ENCODE data around the gene IL31RA. TPM values are rescaled to one million over a fixed set of nuclear protein-coding genes. Genes with fewer than 3 reads are reported as not detected.
A peak's percentile ranks its signal among the peaks of the same experiment; 100 is the strongest.

IL31RA gene
- total RNA-seq, 1 experiment from 2014 or later = not detected

- Histone ChIP-seq H3K4me3 (ENCODE audit: insufficient read depth, low read depth, low read length) (no peak overlapping the region), H3K27me3 (ENCODE audit: control insufficient read depth, insufficient read depth, low read length) (no peaks in the 10 kb centered on the region), H3K36me3 (replicated peaks; ENCODE audit: control insufficient read depth, insufficient read depth, low read length) (no peaks in the 10 kb centered on the region)
- DNase-seq = no peak
These were observed 52.1 kb downstream of the IL31RA start for GRCh38 chr5:55903121-55903701.

- no peak overlapping the region for H3K4me3 ChIP-seq (ENCODE audit: insufficient read depth, low read depth, low read length)
These were observed 53.0 kb downstream of the IL31RA start for GRCh38 chr5:55904152-55904551.

GRCh38 chr5:55905251-55905650 lies 54.1 kb downstream of the IL31RA start:
- no peak overlapping the region for H3K4me3 ChIP-seq (ENCODE audit: insufficient read depth, low read depth, low read length)
- H3K27me3 ChIP-seq (ENCODE audit: control insufficient read depth, insufficient read depth, low read length) = no peaks in the 10 kb centered on the region
- no peaks in the 10 kb centered on the region for H3K36me3 ChIP-seq (replicated peaks; ENCODE audit: control insufficient read depth, insufficient read depth, low read length)

More at GRCh38 chr5:55904152-55904551, 53.0 kb downstream of the IL31RA start:
- Histone ChIP-seq H3K27me3 (ENCODE audit: control insufficient read depth, insufficient read depth, low read length) (no peaks in the 10 kb centered on the region), H3K36me3 (replicated peaks; ENCODE audit: control insufficient read depth, insufficient read depth, low read length) (no peaks in the 10 kb centered on the region)
- no peak for DNase-seq

GRCh38 chr5:55907927-55908326 lies 56.8 kb downstream of the IL31RA start:
- Histone ChIP-seq H3K36me3 (replicated peaks; ENCODE audit: control insufficient read depth, insufficient read depth, low read length) (no peaks in the 10 kb centered on the region), H3K4me3 (ENCODE audit: insufficient read depth, low read depth, low read length) (no peak overlapping the region), H3K27me3 (ENCODE audit: control insufficient read depth, insufficient read depth, low read length) (no peaks in the 10 kb centered on the region)
- DNase-seq = no peak

More at GRCh38 chr5:55905251-55905650, 54.1 kb downstream of the IL31RA start:
- no peak for DNase-seq

- Histone ChIP-seq H3K4me3 (ENCODE audit: insufficient read depth, low read depth, low read length) (no peak overlapping the region), H3K36me3 (replicated peaks; ENCODE audit: control insufficient read depth, insufficient read depth, low read length) (no peaks in the 10 kb centered on the region), H3K27me3 (ENCODE audit: control insufficient read depth, insufficient read depth, low read length) (no peaks in the 10 kb centered on the region)
- no peak for DNase-seq
These were observed 57.6 kb downstream of the IL31RA start for GRCh38 chr5:55908804-55909203.

- H3K4me3 ChIP-seq (ENCODE audit: insufficient read depth, low read depth, low read length) = no peak overlapping the region
- no peak for DNase-seq
- no peaks in the 10 kb centered on the region for H3K36me3 ChIP-seq (replicated peaks; ENCODE audit: control insufficient read depth, insufficient read depth, low read length)
- H3K27me3 ChIP-seq (ENCODE audit: control insufficient read depth, insufficient read depth, low read length) = no peaks in the 10 kb centered on the region
These were observed 60.9 kb downstream of the IL31RA start for GRCh38 chr5:55911784-55912653.

GRCh38 chr5:55913466-55914413 lies 62.6 kb downstream of the IL31RA start:
- H3K27me3 ChIP-seq (ENCODE audit: control insufficient read depth, insufficient read depth, low read length) = no peaks in the 10 kb centered on the region
- no peaks in the 10 kb centered on the region for H3K36me3 ChIP-seq (replicated peaks; ENCODE audit: control insufficient read depth, insufficient read depth, low read length)
- DNase-seq = no peak
- no peak overlapping the region for H3K4me3 ChIP-seq (ENCODE audit: insufficient read depth, low read depth, low read length)

- no peak overlapping the region for H3K4me3 ChIP-seq (ENCODE audit: insufficient read depth, low read depth, low read length)
- H3K27me3 ChIP-seq (ENCODE audit: control insufficient read depth, insufficient read depth, low read length) = no peaks in the 10 kb centered on the region
- DNase-seq = no peak
- H3K36me3 ChIP-seq (replicated peaks; ENCODE audit: control insufficient read depth, insufficient read depth, low read length) = no peaks in the 10 kb centered on the region
These were observed 63.8 kb downstream of the IL31RA start for GRCh38 chr5:55914971-55915370.

GRCh38 chr5:55915783-55916182 lies 64.6 kb downstream of the IL31RA start:
- Histone ChIP-seq H3K36me3 (replicated peaks; ENCODE audit: control insufficient read depth, insufficient read depth, low read length) (no peaks in the 10 kb centered on the region), H3K27me3 (ENCODE audit: control insufficient read depth, insufficient read depth, low read length) (no peaks in the 10 kb centered on the region), H3K4me3 (ENCODE audit: insufficient read depth, low read depth, low read length) (no peak overlapping the region)
- no peak for DNase-seq

- no peak for DNase-seq
- no peaks in the 10 kb centered on the region for H3K36me3 ChIP-seq (replicated peaks; ENCODE audit: control insufficient read depth, insufficient read depth, low read length)
- no peaks in the 10 kb centered on the region for H3K27me3 ChIP-seq (ENCODE audit: control insufficient read depth, insufficient read depth, low read length)
- H3K4me3 ChIP-seq (ENCODE audit: insufficient read depth, low read depth, low read length) = no peak overlapping the region
These were observed 65.8 kb downstream of the IL31RA start for GRCh38 chr5:55916986-55917385.

GRCh38 chr5:55917402-55918086 lies 66.4 kb downstream of the IL31RA start:
- H3K4me3 ChIP-seq (ENCODE audit: insufficient read depth, low read depth, low read length) = no peak overlapping the region
- DNase-seq = no peak
- H3K27me3 ChIP-seq (ENCODE audit: control insufficient read depth, insufficient read depth, low read length) = no peaks in the 10 kb centered on the region
- H3K36me3 ChIP-seq (replicated peaks; ENCODE audit: control insufficient read depth, insufficient read depth, low read length) = no peaks in the 10 kb centered on the region

GRCh38 chr5:55918087-55919035 lies 67.2 kb downstream of the IL31RA start:
- Histone ChIP-seq H3K36me3 (replicated peaks; ENCODE audit: control insufficient read depth, insufficient read depth, low read length) (no peaks in the 10 kb centered on the region), H3K27me3 (ENCODE audit: control insufficient read depth, insufficient read depth, low read length) (no peaks in the 10 kb centered on the region), H3K4me3 (ENCODE audit: insufficient read depth, low read depth, low read length) (no peak overlapping the region)
- no peak for DNase-seq

GRCh38 chr5:55919625-55920024 lies 68.5 kb downstream of the IL31RA start:
- H3K4me3 ChIP-seq (ENCODE audit: insufficient read depth, low read depth, low read length) = no peak overlapping the region
- peak; percentile 3 for DNase-seq
- H3K27me3 ChIP-seq (ENCODE audit: control insufficient read depth, insufficient read depth, low read length) = no peaks in the 10 kb centered on the region
- no peaks in the 10 kb centered on the region for H3K36me3 ChIP-seq (replicated peaks; ENCODE audit: control insufficient read depth, insufficient read depth, low read length)
